IMR-90 (cell line): ENCODE data around the gene IL18R1. TPM values are rescaled to one million over a fixed set of nuclear protein-coding genes. Genes with fewer than 3 reads are reported as not detected.

Source experiments
- ATAC-seq: fragments of 200-7000 bp; cut with Tn5 transposase; 2 replicates; pipeline ENCODE4 v1.9.1; 2020; ENCODE audit warnings: low read depth, mild to moderate bottlenecking, moderate library complexity
- BruUV-seq: library from RNA; stranded (reverse); fragments of 400-500 nt; replicated peaks from 2 replicates; lab custom pipeline; 2021; lab: Mats Ljungman, UMichigan
- CTCF ChIA-PET: fragments of 300-600 bp; formaldehyde crosslinking; extraction: SDS; loops from one replicate; lab custom pipeline; 2021; ENCODE audit warnings: antibody characterized with exemption; lab: Yijun Ruan, JAX
- POLR2A ChIA-PET: fragments of 300-600 bp; sonication (Branson Sonifier 250); formaldehyde crosslinking; loops from one replicate; lab custom pipeline; 2022; ENCODE audit warnings: antibody characterized with exemption; ENCODE audit not compliant: unreplicated experiment; lab: Charles Lee
- DNase-seq: peaks from one replicate; pipeline ENCODE4 v3.0.0; 2013
- H2AFZ ChIP-seq: replicated peaks from 2 replicates; pipeline ENCODE3; 2013; ENCODE audit warnings: low read length, mild to moderate bottlenecking; ENCODE audit not compliant: poor library complexity
- H2AK5ac ChIP-seq: 2 replicates; pipeline ENCODE4 v1.6.1; 2013; ENCODE audit warnings: low read depth, low read length, inconsistent platforms
- H2AK9ac ChIP-seq: replicated peaks from 2 replicates; pipeline ENCODE3; 2013; ENCODE audit warnings: mild to moderate bottlenecking, low read depth, low read length, moderate library complexity; ENCODE audit not compliant: poor library complexity
- H2BK120ac ChIP-seq: 2 replicates; pipeline ENCODE4 v1.6.1; 2013; ENCODE audit warnings: low read depth, low read length, inconsistent platforms
- H2BK15ac ChIP-seq: 3 replicates; pipeline ENCODE4 v1.6.1; 2013; ENCODE audit warnings: low read depth, low read length, inconsistent platforms
- H2BK20ac ChIP-seq: 2 replicates; pipeline ENCODE4 v1.6.1; 2013; ENCODE audit warnings: low read depth, mild to moderate bottlenecking, inconsistent platforms, low read length, moderate library complexity
- H2BK5ac ChIP-seq: 2 replicates; pipeline ENCODE4 v1.6.1; 2013; ENCODE audit warnings: mild to moderate bottlenecking, low read depth, low read length, inconsistent platforms; ENCODE audit not compliant: poor library complexity, severe bottlenecking
- H3K14ac ChIP-seq: replicated peaks from 2 replicates; pipeline ENCODE4 v1.6.1; 2013; ENCODE audit warnings: low read depth, low read length, inconsistent platforms
- H3K18ac ChIP-seq: 2 replicates; pipeline ENCODE4 v1.6.1; 2013; ENCODE audit warnings: low read depth, low read length, control low read depth
- H3K23ac ChIP-seq: 2 replicates; pipeline ENCODE4 v1.6.1; 2013; ENCODE audit warnings: low read depth, low read length, inconsistent platforms
- H3K27ac ChIP-seq: 2 replicates; pipeline ENCODE4 v1.5.1; 2013; ENCODE audit warnings: mild to moderate bottlenecking, control low read depth, low read length; ENCODE audit not compliant: insufficient read depth
- H3K27me3 ChIP-seq: 2 replicates; pipeline ENCODE4 v1.6.1; 2013; ENCODE audit warnings: low read length; ENCODE audit not compliant: control insufficient read depth, insufficient read depth
- H3K36me3 ChIP-seq: 2 replicates; pipeline ENCODE4 v1.6.1; 2013; ENCODE audit warnings: low read length, mixed read lengths; ENCODE audit not compliant: control insufficient read depth, insufficient read depth
- H3K4ac ChIP-seq: 2 replicates; pipeline ENCODE4 v1.6.1; 2013; ENCODE audit warnings: low read depth, low read length, inconsistent platforms
- H3K4me1 ChIP-seq: 2 replicates; pipeline ENCODE4 v1.6.1; 2013; ENCODE audit warnings: low read length, mixed read lengths; ENCODE audit not compliant: control insufficient read depth, insufficient read depth
- H3K4me2 ChIP-seq: 2 replicates; pipeline ENCODE4 v1.6.1; 2013; ENCODE audit warnings: low read depth, mild to moderate bottlenecking, control low read depth, low read length, moderate library complexity
- H3K4me3 ChIP-seq: 2 replicates; pipeline ENCODE4 v1.5.1; 2013; ENCODE audit warnings: low read depth, mild to moderate bottlenecking, control low read depth, low read length, moderate library complexity; ENCODE audit not compliant: insufficient read depth
- H3K56ac ChIP-seq: 2 replicates; pipeline ENCODE4 v1.6.1; 2013; ENCODE audit warnings: low read length, inconsistent platforms; ENCODE audit not compliant: insufficient read depth; ENCODE audit errors: extremely low read depth
- H3K79me1 ChIP-seq, 2 experiments: 2 replicates each; pipeline ENCODE4 v1.6.1; 2013; ENCODE audit warnings: low read length in 2 of 2, inconsistent platforms in 1 of 2, low read depth in 1 of 2
- H3K9ac ChIP-seq: 2 replicates; pipeline ENCODE4 v1.6.1; 2013; ENCODE audit warnings: low read depth, low read length, control low read depth
- H3K9me1 ChIP-seq: 2 replicates; pipeline ENCODE4 v1.6.1; 2013; ENCODE audit warnings: low read length, inconsistent platforms; ENCODE audit not compliant: insufficient read depth
- H3K9me3 ChIP-seq: 2 replicates; pipeline ENCODE4 v1.6.1; 2013; ENCODE audit warnings: low read length; ENCODE audit not compliant: control insufficient read depth, insufficient read depth
- H4K20me1 ChIP-seq: 2 replicates; pipeline ENCODE4 v1.6.1; 2013; ENCODE audit warnings: low read length, inconsistent platforms; ENCODE audit not compliant: insufficient read depth
- H4K5ac ChIP-seq: 2 replicates; pipeline ENCODE4 v1.6.1; 2013; ENCODE audit warnings: mild to moderate bottlenecking, low read depth, low read length, control low read depth
- H4K8ac ChIP-seq, 2 experiments: 2 replicates each; pipeline ENCODE4 v1.6.1; 2013; ENCODE audit warnings: low read depth in 2 of 2, low read length in 2 of 2, control low read depth in 1 of 2, inconsistent platforms in 1 of 2
- H4K91ac ChIP-seq: 2 replicates; pipeline ENCODE4 v1.6.1; 2013; ENCODE audit warnings: low read depth, low read length, inconsistent platforms; ENCODE audit not compliant: insufficient read depth
- MAFK ChIP-seq: IDR thresholded peaks from 2 replicates; pipeline ENCODE4 v1.6.1; 2012; ENCODE audit warnings: low read depth, low read length, improper control_type of control experiment
- MXI1 ChIP-seq: IDR thresholded peaks from 2 replicates; pipeline ENCODE4 v1.6.1; 2012; ENCODE audit warnings: low read depth, mild to moderate bottlenecking, low read length, moderate library complexity, borderline replicate concordance
- RFX5 ChIP-seq: IDR thresholded peaks from 2 replicates; pipeline ENCODE4 v1.8.0; 2012; ENCODE audit warnings: low read depth, mild to moderate bottlenecking, low read length, moderate library complexity
- SMC3 ChIP-seq: fragments of 150-350 bp; IDR thresholded peaks from 2 replicates; pipeline ENCODE4 v1.6.1; 2016; ENCODE audit warnings: low read depth, mild to moderate bottlenecking, antibody characterized with exemption, low read length, moderate library complexity
- USF2 ChIP-seq: fragments of 150-350 bp; IDR thresholded peaks from 2 replicates; pipeline ENCODE4 v1.6.1; 2017; ENCODE audit warnings: mild to moderate bottlenecking, antibody characterized with exemption, low read length, low read depth
- WGBS, 2 experiments: methylation state at CpG; one replicate each; pipeline versions ENCODE4 v1.1.5 to v1.1.7; 2013; ENCODE audit warnings: missing lambda C conversion rate in 2 of 2; ENCODE audit not compliant: insufficient read length in 1 of 2; ENCODE audit errors: extremely low coverage in 2 of 2; 5-methylcytosine and 5-hydroxymethylcytosine counted together
- dilution Hi-C: fragments of 300-500 bp; cut with HindIII; formaldehyde crosslinking; loops from one replicate; pipeline ENCODE4 v1.14.3; 2018; ENCODE audit warnings: low sequenced_read_pairs; ENCODE audit not compliant: unreplicated experiment
- in situ Hi-C: fragments of 300-500 bp; cut with MboI; formaldehyde crosslinking; loops from 3 replicates; pipeline ENCODE4 v1.14.3; 2019; ENCODE audit warnings: low sequenced_read_pairs, inconsistent platforms, mixed read lengths
- intact Hi-C: fragments of 100-400 bp; cut with micrococcal nuclease; formaldehyde crosslinking; loops from 2 replicates; pipeline ENCODE4 v1.10.0; 2022
- polyA plus RNA-seq, 3 experiments: library from polyadenylated mRNA; depleted of rRNA; stranded (reverse); fragments of >200 nt; gene quantifications; 2 replicates each; pipeline ENCODE4 v1.2.3, GENCODE V29; 2012; ENCODE audit warnings: low replicate concordance in 1 of 3
- total RNA-seq: library from RNA; depleted of rRNA; stranded (reverse); fragments of >200 nt; gene quantifications from 2 replicates; pipeline ENCODE4 v1.2.3, GENCODE V29; 2012

Gene IL18R1
- total and polyA plus RNA-seq, 2 of the 4 experiments (the other 2 are of a cell fraction), result 0.18 to 0.24 TPM

DNA sequence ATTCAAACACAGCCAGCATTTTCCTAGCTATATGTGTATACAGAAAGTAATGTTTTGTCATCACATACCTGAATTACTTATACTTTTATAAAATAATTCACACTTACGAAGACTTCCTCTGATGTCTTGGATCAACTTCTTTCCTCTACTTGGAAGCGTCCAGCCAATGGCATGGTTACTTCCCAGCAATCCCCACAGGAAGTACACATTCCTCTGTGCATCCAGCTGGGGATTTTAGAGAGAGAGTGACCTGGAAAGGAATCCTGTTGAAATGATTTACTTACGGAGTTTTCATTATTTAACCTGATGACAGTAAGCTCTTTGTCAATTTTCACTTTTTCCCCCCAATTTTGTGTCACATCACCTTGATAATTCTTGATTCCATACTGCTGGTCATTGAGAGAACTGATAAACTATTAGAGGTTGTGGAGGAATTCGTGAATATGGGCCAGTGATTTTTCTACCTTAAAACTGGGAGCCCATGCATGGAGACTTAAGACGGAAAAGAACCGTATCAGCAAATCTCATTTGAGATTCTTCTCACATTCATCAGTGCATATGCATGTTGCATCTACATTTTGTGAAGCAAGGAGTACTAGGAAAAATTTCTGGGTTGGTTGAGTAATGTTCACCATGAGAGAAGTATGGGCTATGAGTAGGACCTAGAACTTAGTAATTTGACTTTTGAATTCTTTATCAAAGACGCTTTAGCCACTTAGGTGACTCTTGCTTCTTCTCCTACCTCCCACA is 9.0 kb upstream of the IL18R1 start:
- Histone ChIP-seq H3K9ac (no peak overlapping the region), H2BK20ac (no peak overlapping the region), H3K27ac (no peak overlapping the region), H3K23ac (no peak overlapping the region), H2AFZ (no peak overlapping the region), H2AK9ac (no peak overlapping the region), H4K20me1 (no peaks in the 10 kb centered on the region), H4K5ac (no peak overlapping the region), H4K8ac (no peak overlapping the region), H2BK5ac (no peak overlapping the region), H3K9me3 (no peaks in the 10 kb centered on the region), H3K4ac (no peak overlapping the region), H2BK120ac (no peak overlapping the region), H3K27me3 (peaks cover 25% of the 10 kb centered on the region), H3K18ac (no peak overlapping the region), H4K91ac (no peak overlapping the region), H3K14ac (no peak overlapping the region), H3K4me2 (no peak overlapping the region), H2BK15ac (no peak overlapping the region), H3K4me1 (peaks cover 2% of the 10 kb centered on the region; the same call in 1 of the 2 replicates), H3K56ac (no peak overlapping the region), H3K9me1 (no peaks in the 10 kb centered on the region), H2AK5ac (no peak overlapping the region), H3K36me3 (no peaks in the 10 kb centered on the region), H3K79me1 (no peaks in the 10 kb centered on the region), H3K4me3 (no peak overlapping the region)
- intact Hi-C loops (no loop called here), dilution Hi-C loops (no loop called here), in situ Hi-C loops (no loop called here)
- WGBS, 2 experiments, result no CpG with 5 or more reads among the region's 7 CpGs
- CTCF ChIA-PET, result no interaction called here
- BruUV-seq, result no TSS peak
- TF ChIP-seq MXI1, result no peak
- TF ChIP-seq MAFK, result peak; percentile 84
- TF ChIP-seq USF2, result no peak
- TF ChIP-seq SMC3, result no peak
- no peak for TF ChIP-seq RFX5
- POLR2A ChIA-PET, result no interaction called here
- DNase-seq, result no peak
- ATAC-seq, result no peak
